ENCODE measurements around the gene PCLO. TPM values are rescaled to one million over a fixed set of nuclear protein-coding genes. Genes with fewer than 3 reads are reported as not detected.
"Not testable (repeated sequence)": the region's sequence is repeated elsewhere in the genome, so short reads cannot be mapped to it uniquely, and the experiment has no call there.

PCLO gene
- polyA plus RNA-seq, 3 donors, result not detected

GRCh38 chr7:83096065-83096580, 66.6 kb downstream of the PCLO start:
- H3K9me3 Mint-ChIP-seq, result peaks cover 0 to 5% (median 3%) of the 10 kb centered on the region in 7 donors
- H3K36me3 Mint-ChIP-seq, result no peaks in the 10 kb centered on the region
- Histone ChIP-seq H3K27me3 (ENCODE audit: control insufficient read depth in 2 of 2, insufficient read depth in 2 of 2, low read length in 2 of 2) (no peaks in the 10 kb centered on the region), H3K4me3 (replicated peaks in 1 of 3; ENCODE audit: low read depth in 2 of 3, low read length in 3 of 3) (no peak overlapping the region), H3K4me1 (ENCODE audit: control insufficient read depth in 1 of 2, insufficient read depth in 2 of 2, low read length in 2 of 2) (no peaks in the 10 kb centered on the region), H3K9me3 (replicated peaks in 1 of 2; ENCODE audit: control insufficient read depth in 1 of 2, insufficient read depth in 1 of 2, low read length in 2 of 2) (no peaks in the 10 kb centered on the region), H4K20me1 (ENCODE audit: insufficient read depth, low read length) (no peaks in the 10 kb centered on the region), H3K79me2 (ENCODE audit: insufficient read depth, low read length) (no peaks in the 10 kb centered on the region), H3K4me2 (replicated peaks; ENCODE audit: extremely low read depth, low read length, poor library complexity, severe bottlenecking) (no peak overlapping the region), H2AFZ (ENCODE audit: insufficient read depth, low read depth, low read length, poor library complexity, severe bottlenecking) (no peak overlapping the region), H3K9ac (ENCODE audit: insufficient read depth, low read length, poor library complexity, severe bottlenecking) (no peak overlapping the region), H3K27ac (ENCODE audit: low read depth in 1 of 2, low read length in 2 of 2) (no peak overlapping the region), H3K36me3 (replicated peaks in 1 of 2; ENCODE audit: control insufficient read depth in 1 of 2, insufficient read depth in 2 of 2, low read length in 2 of 2) (no peaks in the 10 kb centered on the region)
- DNase-seq, result no peak
- H3K27me3 Mint-ChIP-seq (ENCODE audit: low read depth in 3 of 3), result no peaks in the 10 kb centered on the region
- TF ChIP-seq, protein P1, sequence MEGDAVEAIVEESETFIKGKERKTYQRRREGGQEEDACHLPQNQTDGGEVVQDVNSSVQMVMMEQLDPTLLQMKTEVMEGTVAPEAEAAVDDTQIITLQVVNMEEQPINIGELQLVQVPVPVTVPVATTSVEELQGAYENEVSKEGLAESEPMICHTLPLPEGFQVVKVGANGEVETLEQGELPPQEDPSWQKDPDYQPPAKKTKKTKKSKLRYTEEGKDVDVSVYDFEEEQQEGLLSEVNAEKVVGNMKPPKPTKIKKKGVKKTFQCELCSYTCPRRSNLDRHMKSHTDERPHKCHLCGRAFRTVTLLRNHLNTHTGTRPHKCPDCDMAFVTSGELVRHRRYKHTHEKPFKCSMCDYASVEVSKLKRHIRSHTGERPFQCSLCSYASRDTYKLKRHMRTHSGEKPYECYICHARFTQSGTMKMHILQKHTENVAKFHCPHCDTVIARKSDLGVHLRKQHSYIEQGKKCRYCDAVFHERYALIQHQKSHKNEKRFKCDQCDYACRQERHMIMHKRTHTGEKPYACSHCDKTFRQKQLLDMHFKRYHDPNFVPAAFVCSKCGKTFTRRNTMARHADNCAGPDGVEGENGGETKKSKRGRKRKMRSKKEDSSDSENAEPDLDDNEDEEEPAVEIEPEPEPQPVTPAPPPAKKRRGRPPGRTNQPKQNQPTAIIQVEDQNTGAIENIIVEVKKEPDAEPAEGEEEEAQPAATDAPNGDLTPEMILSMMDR (IDR thresholded peaks at IDR 0.05), result no peak
- H3K27ac Mint-ChIP-seq, result no peak overlapping the region
- intact Hi-C loops (cut with micrococcal nuclease), result no loop called here
- H3K4me3 Mint-ChIP-seq, result no peak overlapping the region
- no peaks in the 10 kb centered on the region for H3K4me1 Mint-ChIP-seq
- WGBS (ENCODE audit: insufficient coverage), result no CpG with 5 or more reads among the region's 2 CpGs

DNA sequence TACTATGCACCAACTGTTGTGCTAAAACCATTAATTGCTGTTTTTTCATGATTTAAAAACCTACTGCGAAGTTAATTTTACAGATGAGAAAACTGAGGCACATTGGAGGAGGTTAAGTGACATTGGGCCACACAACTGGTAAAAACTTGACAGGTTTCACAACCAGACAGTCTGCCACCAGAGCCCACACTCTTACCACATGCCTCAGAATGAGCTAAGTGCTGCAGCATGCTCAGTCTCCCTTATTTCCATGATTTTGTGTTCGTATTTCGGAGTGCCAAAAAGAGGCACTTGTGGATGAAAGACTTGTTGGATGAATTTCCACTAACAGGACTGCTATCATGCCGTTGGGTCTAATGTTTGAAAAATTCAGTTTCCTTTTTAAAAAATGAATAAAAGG, 77.4 kb downstream of the PCLO start:
- Histone ChIP-seq H3K4me2 (replicated peaks; ENCODE audit: extremely low read depth, low read length, poor library complexity, severe bottlenecking) (no peak overlapping the region), H3K27me3 (ENCODE audit: control insufficient read depth in 2 of 2, insufficient read depth in 2 of 2, low read length in 2 of 2) (no peaks in the 10 kb centered on the region), H3K9me3 (replicated peaks in 1 of 2; ENCODE audit: control insufficient read depth in 1 of 2, insufficient read depth in 1 of 2, low read length in 2 of 2) (peaks cover 0 to 5% of the 10 kb centered on the region in 2 donors), H3K27ac (ENCODE audit: low read depth in 1 of 2, low read length in 2 of 2) (no peak overlapping the region), H2AFZ (ENCODE audit: insufficient read depth, low read depth, low read length, poor library complexity, severe bottlenecking) (no peak overlapping the region), H3K9ac (ENCODE audit: insufficient read depth, low read length, poor library complexity, severe bottlenecking) (no peak overlapping the region), H3K4me3 (replicated peaks in 1 of 3; ENCODE audit: low read depth in 2 of 3, low read length in 3 of 3) (no peak overlapping the region), H3K79me2 (ENCODE audit: insufficient read depth, low read length) (no peaks in the 10 kb centered on the region), H3K36me3 (replicated peaks in 1 of 2; ENCODE audit: control insufficient read depth in 1 of 2, insufficient read depth in 2 of 2, low read length in 2 of 2) (no peaks in the 10 kb centered on the region), H4K20me1 (ENCODE audit: insufficient read depth, low read length) (no peaks in the 10 kb centered on the region), H3K4me1 (ENCODE audit: control insufficient read depth in 1 of 2, insufficient read depth in 2 of 2, low read length in 2 of 2) (no peaks in the 10 kb centered on the region)
- Mint-ChIP-seq H3K4me1 (no peaks in the 10 kb centered on the region), H3K36me3 (no peaks in the 10 kb centered on the region), H3K4me3 (no peak overlapping the region), H3K27me3 (ENCODE audit: low read depth in 3 of 3) (peaks cover 0 to 1% (median 0%) of the 10 kb centered on the region in 3 donors), H3K9me3 (peaks cover 0 to 3% (median 0%) of the 10 kb centered on the region in 7 donors), H3K27ac (no peak overlapping the region)
- WGBS (ENCODE audit: insufficient coverage), result no CpG with 5 or more reads among the region's 4 CpGs
- intact Hi-C loops (cut with micrococcal nuclease), result no loop called here
- DNase-seq, result no peak
- TF ChIP-seq, protein P1 (IDR thresholded peaks at IDR 0.05), result no peak

DNA sequence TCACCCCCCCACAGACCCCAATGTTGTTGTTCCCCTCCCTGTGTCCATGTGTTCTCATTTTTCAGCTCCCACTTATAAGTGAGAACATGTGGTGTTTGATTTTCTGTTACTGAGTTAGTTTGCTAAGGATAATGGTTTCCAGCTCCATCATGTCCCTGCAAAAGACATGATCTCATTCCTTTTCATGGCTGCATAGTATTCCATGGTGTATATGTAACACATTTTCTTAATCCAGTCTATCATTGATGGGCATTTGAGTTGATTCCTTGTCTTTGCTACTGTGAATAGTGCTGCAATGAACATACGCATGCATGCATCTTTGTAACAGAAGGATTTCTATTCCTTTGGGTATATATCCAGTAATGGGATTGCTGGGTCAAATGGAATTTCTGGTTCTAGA, 82.8 kb downstream of the PCLO start:
- H3K4me3 Mint-ChIP-seq; H3K4me3 ChIP-seq (replicated peaks in 1 of 3; ENCODE audit: low read depth in 2 of 3, low read length in 3 of 3); H4K20me1 ChIP-seq (ENCODE audit: insufficient read depth, low read length); H3K9me3 ChIP-seq (replicated peaks in 1 of 2; ENCODE audit: control insufficient read depth in 1 of 2, insufficient read depth in 1 of 2, low read length in 2 of 2); H3K79me2 ChIP-seq (ENCODE audit: insufficient read depth, low read length); H3K9ac ChIP-seq (ENCODE audit: insufficient read depth, low read length, poor library complexity, severe bottlenecking); H3K27ac Mint-ChIP-seq; H3K4me2 ChIP-seq (replicated peaks; ENCODE audit: extremely low read depth, low read length, poor library complexity, severe bottlenecking); H3K27me3 Mint-ChIP-seq (ENCODE audit: low read depth in 3 of 3); H3K9me3 Mint-ChIP-seq; H3K27me3 ChIP-seq (ENCODE audit: control insufficient read depth in 2 of 2, insufficient read depth in 2 of 2, low read length in 2 of 2); H3K27ac ChIP-seq (ENCODE audit: low read depth in 1 of 2, low read length in 2 of 2); intact Hi-C loops (cut with micrococcal nuclease); H3K36me3 Mint-ChIP-seq; H3K4me1 ChIP-seq (ENCODE audit: control insufficient read depth in 1 of 2, insufficient read depth in 2 of 2, low read length in 2 of 2); DNase-seq; H3K36me3 ChIP-seq (replicated peaks in 1 of 2; ENCODE audit: control insufficient read depth in 1 of 2, insufficient read depth in 2 of 2, low read length in 2 of 2); H2AFZ ChIP-seq (ENCODE audit: insufficient read depth, low read depth, low read length, poor library complexity, severe bottlenecking); H3K4me1 Mint-ChIP-seq: not testable (repeated sequence)
- WGBS (ENCODE audit: insufficient coverage), result no CpG with 5 or more reads among the region's 1 CpG
